Right lobe of liver (tissue), 4 donors: ENCODE results near the gene MCHR1.

ENCODE experiments used
- CTCF ChIP-seq, 4 donors: fragments of 200-600 bp in 3 of 4; fragments of 450-650 bp in 1 of 4; IDR thresholded peaks; one replicate each; pipeline versions ENCODE4 v1.5.1 to v1.8.0; 2016 to 2022; ENCODE audit warnings: antibody characterized with exemption in 4 of 4, mild to moderate bottlenecking in 2 of 4
- POLR2A ChIP-seq: fragments of 450-650 bp; IDR thresholded peaks from one replicate; pipeline ENCODE4 v1.6.1; 2017; ENCODE audit warnings: antibody characterized with exemption, mild to moderate bottlenecking
- donor health status: DM: no; HTN: no; CAD: no.
- donor health status: DM: no; HTN: no; CAD: no.
- donor health status: DM: no; HTN: yes; CAD: no.

- no peak for TF ChIP-seq CTCF (IDR thresholded peaks at IDR 0.05)
- TF ChIP-seq POLR2A, result no peak
These were observed 5.4 kb downstream of the MCHR1 start for GRCh38 chr22:40684728-40685127.
